Stimulated activated CD4-positive, alpha-beta T cell treated with anti-CD3 and anti-CD28 coated beads, Interleukin-2, amount 100 ng/mL, for 4 hours (primary cell): ENCODE data around the gene ZNHIT6.

Source experiments
- DNase-seq: peaks from one replicate; pipeline ENCODE4 v3.0.0-alpha.2; 2020; ENCODE audit warnings: low read depth

Gene ZNHIT6

GRCh38 chr1:85621430-85621829 lies 86.8 kb downstream of the ZNHIT6 start:
- DNase-seq = no peak

GRCh38 chr1:85617633-85618100 lies 90.6 kb downstream of the ZNHIT6 start:
- no peak for DNase-seq

GRCh38 chr1:85616736-85617135 lies 91.5 kb downstream of the ZNHIT6 start:
- DNase-seq = no peak

- no peak for DNase-seq
Observed at GRCh38 chr1:85616364-85616705, 91.9 kb downstream of the ZNHIT6 start.

GRCh38 chr1:85615586-85616363 lies 92.5 kb downstream of the ZNHIT6 start:
- no peak for DNase-seq

GRCh38 chr1:85612704-85613361 lies 95.4 kb downstream of the ZNHIT6 start:
- no peak for DNase-seq

- DNase-seq = no peak
Observed at GRCh38 chr1:85611856-85612255, 96.4 kb downstream of the ZNHIT6 start.

- DNase-seq = no peak
Observed at GRCh38 chr1:85611425-85611824, 96.8 kb downstream of the ZNHIT6 start.

- DNase-seq = no peak
Observed at GRCh38 chr1:85609976-85610375, 98.3 kb downstream of the ZNHIT6 start.

GRCh38 chr1:85608851-85609250 lies 99.4 kb downstream of the ZNHIT6 start:
- no peak for DNase-seq

GRCh38 chr1:85607921-85608265 lies 100.3 kb downstream of the ZNHIT6 start:
- DNase-seq = no peak

- DNase-seq = no peak
Observed at GRCh38 chr1:85607126-85607920, 100.9 kb downstream of the ZNHIT6 start.

- DNase-seq = no peak
Observed at GRCh38 chr1:85606414-85606800, 101.8 kb downstream of the ZNHIT6 start.

- DNase-seq = no peak
Observed at GRCh38 chr1:85605484-85606413, 102.5 kb downstream of the ZNHIT6 start.

GRCh38 chr1:85604298-85604997 lies 103.8 kb downstream of the ZNHIT6 start:
- no peak for DNase-seq

GRCh38 chr1:85603086-85603880 lies 105.0 kb downstream of the ZNHIT6 start:
- no peak for DNase-seq

- no peak for DNase-seq
Observed at GRCh38 chr1:85602571-85602970, 105.7 kb downstream of the ZNHIT6 start.

GRCh38 chr1:85601901-85602300 lies 106.3 kb downstream of the ZNHIT6 start:
- no peak for DNase-seq

- DNase-seq = no peak
Observed at GRCh38 chr1:85599681-85600080, 108.6 kb downstream of the ZNHIT6 start.
